Measurements from ENCODE around the gene ACSS2. TPM values are rescaled to one million over a fixed set of nuclear protein-coding genes. Genes with fewer than 3 reads are reported as not detected.

The ACSS2 gene
- total RNA-seq, 4 donors from 2014 or later, result 45.4 to 71.0 (median 58.7) TPM

DNA sequence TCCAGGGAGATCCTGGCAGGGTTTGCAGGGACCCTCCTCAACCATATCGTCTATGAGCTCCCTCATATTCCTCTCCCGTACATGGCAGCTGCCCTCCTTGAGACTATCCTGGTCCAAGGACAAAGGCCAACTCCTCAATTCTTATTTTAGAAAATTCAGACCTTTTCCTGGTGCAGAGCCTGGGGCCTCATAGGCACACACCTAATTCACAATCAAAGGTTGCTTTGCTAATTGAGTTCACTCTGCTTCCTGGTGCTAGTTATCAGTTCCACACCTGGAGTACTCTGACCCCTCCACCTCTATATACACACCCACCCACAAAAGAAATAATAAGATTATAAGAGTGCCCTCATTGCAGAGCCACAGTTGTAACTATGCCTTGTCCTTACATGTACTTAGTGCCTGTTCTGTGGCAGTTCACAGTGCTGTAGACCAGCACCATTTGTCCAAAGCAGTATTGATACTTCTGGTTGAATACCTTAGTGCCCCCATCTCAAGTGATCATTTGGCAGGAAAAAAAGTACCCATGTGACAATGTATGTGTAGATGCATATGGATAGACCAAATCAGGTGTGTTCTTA, 40.5 kb downstream of the ACSS2 start:
- H3K4me1 ChIP-seq, result no peaks in the 10 kb centered on the region
- WGBS, 2 donors (ENCODE audit: low coverage in 1 of 2), result 88% methylated on average over 2 of the region's 2 CpGs

DNA sequence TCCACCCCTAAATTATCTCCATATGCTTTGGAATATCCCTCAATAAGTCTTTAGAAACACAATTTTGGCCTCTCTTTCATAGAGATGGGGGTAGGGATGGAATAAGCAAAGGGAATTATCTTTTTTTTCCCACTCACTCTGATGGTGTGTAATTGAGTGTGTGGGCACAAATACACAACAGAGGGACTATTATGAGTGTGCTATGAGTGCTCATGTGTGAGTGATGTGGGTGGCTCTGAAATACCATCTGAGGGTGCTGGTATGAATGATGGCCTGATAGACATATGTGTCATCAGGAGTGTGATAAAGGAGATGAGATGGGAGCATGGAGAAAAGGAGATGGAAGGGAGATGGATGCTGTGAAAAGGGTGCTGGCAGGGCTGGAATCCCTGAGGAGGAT, 43.6 kb downstream of the ACSS2 start:
- H3K36me3 ChIP-seq, result peaks cover 0 to 66% of the 10 kb centered on the region in 2 donors
- no peak overlapping the region for H3K4me3 ChIP-seq
- no peak overlapping the region for H3K27ac ChIP-seq
- no peaks in the 10 kb centered on the region for H3K27me3 ChIP-seq
- ATAC-seq, result no peak
- TF ChIP-seq, protein P1, sequence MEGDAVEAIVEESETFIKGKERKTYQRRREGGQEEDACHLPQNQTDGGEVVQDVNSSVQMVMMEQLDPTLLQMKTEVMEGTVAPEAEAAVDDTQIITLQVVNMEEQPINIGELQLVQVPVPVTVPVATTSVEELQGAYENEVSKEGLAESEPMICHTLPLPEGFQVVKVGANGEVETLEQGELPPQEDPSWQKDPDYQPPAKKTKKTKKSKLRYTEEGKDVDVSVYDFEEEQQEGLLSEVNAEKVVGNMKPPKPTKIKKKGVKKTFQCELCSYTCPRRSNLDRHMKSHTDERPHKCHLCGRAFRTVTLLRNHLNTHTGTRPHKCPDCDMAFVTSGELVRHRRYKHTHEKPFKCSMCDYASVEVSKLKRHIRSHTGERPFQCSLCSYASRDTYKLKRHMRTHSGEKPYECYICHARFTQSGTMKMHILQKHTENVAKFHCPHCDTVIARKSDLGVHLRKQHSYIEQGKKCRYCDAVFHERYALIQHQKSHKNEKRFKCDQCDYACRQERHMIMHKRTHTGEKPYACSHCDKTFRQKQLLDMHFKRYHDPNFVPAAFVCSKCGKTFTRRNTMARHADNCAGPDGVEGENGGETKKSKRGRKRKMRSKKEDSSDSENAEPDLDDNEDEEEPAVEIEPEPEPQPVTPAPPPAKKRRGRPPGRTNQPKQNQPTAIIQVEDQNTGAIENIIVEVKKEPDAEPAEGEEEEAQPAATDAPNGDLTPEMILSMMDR (IDR thresholded peaks at IDR 0.05), result no peak
- TF ChIP-seq EP300 (IDR thresholded peaks at IDR 0.05) (no peak), POLR2AphosphoS5 (IDR thresholded peaks at IDR 0.05) (no peak), POLR2A (IDR thresholded peaks at IDR 0.05) (no peak)
- peaks cover 5 to 14% (median 6%) of the 10 kb centered on the region in 3 donors for H3K4me1 ChIP-seq
- H3K9me3 ChIP-seq, result no peaks in the 10 kb centered on the region

More for the DNA sequence above, 40.5 kb downstream of the ACSS2 start:
- Histone ChIP-seq H3K36me3 (peaks cover 0 to 59% of the 10 kb centered on the region in 2 donors), H3K4me3 (no peak overlapping the region), H3K9me3 (no peaks in the 10 kb centered on the region), H3K27me3 (no peaks in the 10 kb centered on the region), H3K27ac (no peak overlapping the region)
- no peak for ATAC-seq
- TF ChIP-seq POLR2A (IDR thresholded peaks at IDR 0.05), result no peak
- no peak for TF ChIP-seq POLR2AphosphoS5 (IDR thresholded peaks at IDR 0.05)
- TF ChIP-seq EP300 (IDR thresholded peaks at IDR 0.05), result no peak
- TF ChIP-seq, protein P1 (IDR thresholded peaks at IDR 0.05), result no peak

DNA sequence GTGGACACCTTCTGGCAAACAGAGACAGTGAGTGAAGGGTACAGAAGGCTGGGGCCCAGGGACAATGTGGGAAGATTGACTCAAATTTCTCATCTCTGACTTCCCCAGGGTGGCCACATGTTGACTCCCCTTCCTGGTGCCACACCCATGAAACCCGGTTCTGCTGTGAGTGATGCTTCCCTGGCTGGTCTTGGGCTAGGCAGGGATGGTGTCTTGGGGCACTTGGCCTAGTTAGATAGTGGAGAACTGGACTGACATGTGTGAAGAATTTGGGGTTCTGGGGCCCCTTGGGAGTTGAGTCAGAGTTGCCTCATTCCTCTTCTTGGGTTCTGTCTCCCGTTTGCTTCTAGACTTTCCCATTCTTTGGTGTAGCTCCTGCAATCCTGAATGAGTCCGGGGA, 45.0 kb downstream of the ACSS2 start:
- WGBS, 2 donors (ENCODE audit: low coverage in 1 of 2), result 61 to 100% methylated on average over 1 to 3 of the region's 3 CpGs
- peak overlapping the region in 3 of 4 donors; percentile 54 to 77 (median 65) for H3K27ac ChIP-seq

DNA sequence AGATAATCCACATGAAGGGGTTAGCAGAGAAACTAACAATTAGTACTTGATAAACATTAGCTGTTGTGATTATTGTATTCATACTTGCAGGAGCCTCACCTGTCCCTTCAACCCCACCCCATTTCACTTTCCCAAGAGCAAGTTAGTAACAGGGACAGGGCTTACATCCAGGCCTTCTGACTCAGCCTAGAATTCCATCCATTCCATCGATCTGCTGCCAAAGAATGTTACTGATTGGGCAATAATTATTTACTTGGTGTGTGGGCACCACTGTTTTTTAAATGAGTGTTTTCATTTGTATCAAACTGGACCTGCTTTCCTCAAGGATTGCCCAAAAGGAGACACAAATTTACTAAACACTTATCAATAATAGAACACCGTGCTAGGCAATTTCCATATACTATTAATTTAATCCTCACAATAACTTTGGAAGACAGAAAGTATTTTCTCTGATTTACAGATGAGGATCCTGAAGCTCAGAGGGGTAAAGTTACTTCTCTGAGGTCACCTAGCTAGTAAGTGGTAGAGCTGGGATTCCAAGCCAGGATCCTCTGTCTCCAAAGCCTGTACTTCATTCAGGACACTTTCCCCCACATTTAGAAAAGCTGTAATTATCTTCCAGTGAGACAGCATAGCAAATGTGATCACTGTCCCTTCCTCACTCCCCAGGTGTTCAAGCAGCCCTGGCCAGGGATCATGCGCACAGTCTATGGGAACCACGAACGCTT, 46.4 kb downstream of the ACSS2 start:
- peak; percentile 92 for ATAC-seq
- Histone ChIP-seq H3K4me3 (no peak overlapping the region), H3K9me3 (no peaks in the 10 kb centered on the region), H3K27ac (peak overlapping the region; percentile 57 to 77 (median 62)), H3K27me3 (no peaks in the 10 kb centered on the region), H3K36me3 (peaks cover 0 to 80% of the 10 kb centered on the region in 2 donors), H3K4me1 (peaks cover 5 to 14% (median 6%) of the 10 kb centered on the region in 3 donors)
- peak; percentile 89 for TF ChIP-seq POLR2AphosphoS5 (IDR thresholded peaks at IDR 0.05)
- TF ChIP-seq, protein P1 (IDR thresholded peaks at IDR 0.05), result no peak
- 75 to 77% methylated on average over 5 of the region's 5 CpGs for WGBS, 2 donors (ENCODE audit: low coverage in 1 of 2)

More for the DNA sequence above, 45.0 kb downstream of the ACSS2 start:
- H3K4me3 ChIP-seq, result no peak overlapping the region
- peaks cover 5 to 14% (median 6%) of the 10 kb centered on the region in 3 donors for H3K4me1 ChIP-seq
- H3K36me3 ChIP-seq, result peaks cover 0 to 76% of the 10 kb centered on the region in 2 donors
- H3K27me3 ChIP-seq, result no peaks in the 10 kb centered on the region
- TF ChIP-seq EP300 (IDR thresholded peaks at IDR 0.05) (no peak), POLR2A (IDR thresholded peaks at IDR 0.05) (no peak), POLR2AphosphoS5 (IDR thresholded peaks at IDR 0.05) (no peak)
- TF ChIP-seq, protein P1 (IDR thresholded peaks at IDR 0.05), result no peak
- ATAC-seq, result no peak
- no peaks in the 10 kb centered on the region for H3K9me3 ChIP-seq

DNA sequence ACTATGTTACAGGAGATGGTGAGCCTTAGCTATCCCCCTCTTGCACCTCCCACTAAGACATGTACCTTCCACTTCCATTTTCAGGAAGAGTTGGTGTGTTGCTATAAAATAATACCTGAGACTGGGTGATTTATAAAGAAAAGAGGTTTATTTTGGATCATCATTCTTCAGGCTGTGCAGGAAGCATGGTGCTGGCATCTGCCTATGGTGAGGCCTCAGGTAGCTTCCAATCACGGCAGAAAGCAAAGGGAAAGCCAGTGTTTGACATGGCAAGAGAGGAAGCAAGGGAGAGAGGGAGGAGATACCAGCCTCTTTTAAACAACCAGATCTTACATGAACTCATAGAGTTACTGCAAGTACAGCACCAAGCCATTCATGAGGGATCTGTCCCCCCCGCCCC, 47.0 kb downstream of the ACSS2 start:
- no peak overlapping the region for H3K4me3 ChIP-seq
- TF ChIP-seq POLR2A (IDR thresholded peaks at IDR 0.05) (no peak), EP300 (IDR thresholded peaks at IDR 0.05) (no peak)
- TF ChIP-seq, protein P1 (IDR thresholded peaks at IDR 0.05), result no peak
- peaks cover 5 to 14% (median 6%) of the 10 kb centered on the region in 3 donors for H3K4me1 ChIP-seq
- WGBS, 2 donors (ENCODE audit: low coverage in 1 of 2), result 71 to 100% methylated on average over 1 to 2 of the region's 2 CpGs
- H3K27me3 ChIP-seq, result no peaks in the 10 kb centered on the region
- no peak for ATAC-seq
- H3K9me3 ChIP-seq, result no peaks in the 10 kb centered on the region
- peaks cover 0 to 85% of the 10 kb centered on the region in 2 donors for H3K36me3 ChIP-seq
- peak overlapping the region; percentile 57 to 77 (median 62) for H3K27ac ChIP-seq
